ENCODE measurements around the gene LY6G6F. TPM values are rescaled to one million over a fixed set of nuclear protein-coding genes. Genes with fewer than 3 reads are reported as not detected.

LY6G6F gene
- total and polyA plus RNA-seq, 2 of the 13 experiments (the other 11 are each of a cell fraction or from before 2014, with no cell fraction given) = not detected

DNA sequence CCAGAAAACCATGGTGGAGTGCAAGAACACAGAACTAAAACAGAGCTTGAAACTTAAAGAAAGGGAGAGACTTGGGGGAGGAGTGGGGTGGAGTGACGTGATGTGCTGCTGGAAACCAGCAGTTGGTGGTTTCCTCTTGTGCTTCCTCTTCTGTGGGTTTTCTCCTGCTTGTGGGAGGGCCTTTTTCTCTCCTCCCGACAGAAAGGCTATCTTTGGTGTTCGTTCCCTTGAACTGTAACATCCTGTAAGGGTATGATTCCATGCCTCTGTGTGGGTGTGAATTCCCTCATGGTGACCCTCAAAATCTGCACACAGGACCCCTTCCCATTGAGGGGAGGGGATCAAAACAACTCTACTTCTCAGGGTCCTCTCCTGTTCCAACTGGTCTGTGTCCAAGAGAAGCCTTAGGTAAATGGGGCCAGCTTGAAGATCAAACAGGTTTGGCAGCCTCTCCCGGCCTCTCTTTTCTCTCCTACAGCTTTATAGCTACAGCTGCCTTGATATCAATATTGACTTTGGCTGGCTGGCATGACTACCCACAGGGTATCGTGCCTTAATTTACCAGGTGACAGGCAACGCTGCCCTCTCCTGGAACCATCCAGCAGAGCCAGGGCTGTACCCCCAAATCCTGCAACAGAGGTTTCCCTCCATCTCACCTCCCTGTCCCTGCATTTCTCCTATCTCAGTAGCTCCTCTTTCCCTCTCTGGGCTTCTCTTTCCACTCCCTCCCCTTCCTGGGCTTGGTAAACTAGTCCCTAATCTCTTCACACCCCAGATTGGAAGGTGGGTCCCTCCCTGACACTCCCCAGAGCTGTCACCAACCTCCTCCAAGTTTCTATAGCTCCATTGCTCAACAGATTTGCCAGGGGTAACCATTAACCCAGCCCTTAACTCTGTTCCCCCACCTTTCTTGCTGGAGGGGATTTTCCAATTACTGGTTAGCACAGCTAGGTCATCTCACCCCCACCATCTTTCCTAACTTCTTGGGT, 31.6 kb downstream of the LY6G6F start (continued):
- TF ChIP-seq, protein P1, sequence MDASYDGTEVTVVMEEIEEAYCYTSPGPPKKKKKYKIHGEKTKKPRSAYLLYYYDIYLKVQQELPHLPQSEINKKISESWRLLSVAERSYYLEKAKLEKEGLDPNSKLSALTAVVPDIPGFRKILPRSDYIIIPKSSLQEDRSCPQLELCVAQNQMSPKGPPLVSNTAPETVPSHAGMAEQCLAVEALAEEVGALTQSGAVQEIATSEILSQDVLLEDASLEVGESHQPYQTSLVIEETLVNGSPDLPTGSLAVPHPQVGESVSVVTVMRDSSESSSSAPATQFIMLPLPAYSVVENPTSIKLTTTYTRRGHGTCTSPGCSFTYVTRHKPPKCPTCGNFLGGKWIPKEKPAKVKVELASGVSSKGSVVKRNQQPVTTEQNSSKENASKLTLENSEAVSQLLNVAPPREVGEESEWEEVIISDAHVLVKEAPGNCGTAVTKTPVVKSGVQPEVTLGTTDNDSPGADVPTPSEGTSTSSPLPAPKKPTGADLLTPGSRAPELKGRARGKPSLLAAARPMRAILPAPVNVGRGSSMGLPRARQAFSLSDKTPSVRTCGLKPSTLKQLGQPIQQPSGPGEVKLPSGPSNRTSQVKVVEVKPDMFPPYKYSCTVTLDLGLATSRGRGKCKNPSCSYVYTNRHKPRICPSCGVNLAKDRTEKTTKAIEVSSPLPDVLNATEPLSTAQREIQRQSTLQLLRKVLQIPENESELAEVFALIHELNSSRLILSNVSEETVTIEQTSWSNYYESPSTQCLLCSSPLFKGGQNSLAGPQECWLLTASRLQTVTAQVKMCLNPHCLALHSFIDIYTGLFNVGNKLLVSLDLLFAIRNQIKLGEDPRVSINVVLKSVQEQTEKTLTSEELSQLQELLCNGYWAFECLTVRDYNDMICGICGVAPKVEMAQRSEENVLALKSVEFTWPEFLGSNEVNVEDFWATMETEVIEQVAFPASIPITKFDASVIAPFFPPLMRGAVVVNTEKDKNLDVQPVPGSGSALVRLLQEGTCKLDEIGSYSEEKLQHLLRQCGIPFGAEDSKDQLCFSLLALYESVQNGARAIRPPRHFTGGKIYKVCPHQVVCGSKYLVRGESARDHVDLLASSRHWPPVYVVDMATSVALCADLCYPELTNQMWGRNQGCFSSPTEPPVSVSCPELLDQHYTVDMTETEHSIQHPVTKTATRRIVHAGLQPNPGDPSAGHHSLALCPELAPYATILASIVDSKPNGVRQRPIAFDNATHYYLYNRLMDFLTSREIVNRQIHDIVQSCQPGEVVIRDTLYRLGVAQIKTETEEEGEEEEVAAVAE (CRISPR knock-in tag; IDR thresholded peaks at IDR 0.05; ENCODE audit: borderline replicate concordance) = 0 out of 2 replicates have a peak, but pooled peaks have one; percentile 63
- TF ChIP-seq ZNF562 (CRISPR knock-in tag; IDR thresholded peaks at IDR 0.05; ENCODE audit: borderline replicate concordance) (no peak), NBN (conservative IDR thresholded peaks at IDR 0.05) (no peak), ZFP41 (CRISPR knock-in tag; IDR thresholded peaks at IDR 0.05; ENCODE audit: borderline replicate concordance) (no peak), ZNF841 (CRISPR knock-in tag; IDR thresholded peaks at IDR 0.05; ENCODE audit: borderline replicate concordance) (no peak), ZNF703 (CRISPR knock-in tag; IDR thresholded peaks at IDR 0.05; ENCODE audit: borderline replicate concordance) (no peak; the same call in 1 of the 2 replicates), ZMAT3 (CRISPR knock-in tag; conservative IDR thresholded peaks at IDR 0.05) (no peak; the same call in 1 of the 2 replicates), ZNF788 (CRISPR knock-in tag; IDR thresholded peaks at IDR 0.05; ENCODE audit: borderline replicate concordance) (peak; percentile 81; the same call in 1 of the 2 replicates), ZNF777 (CRISPR knock-in tag; IDR thresholded peaks at IDR 0.05) (no peak), ZNF30 (CRISPR knock-in tag; IDR thresholded peaks at IDR 0.05) (no peak), ZNF350 (CRISPR knock-in tag; IDR thresholded peaks at IDR 0.05; ENCODE audit: borderline replicate concordance, low read depth) (no peak)
- TF ChIP-seq, protein P2, sequence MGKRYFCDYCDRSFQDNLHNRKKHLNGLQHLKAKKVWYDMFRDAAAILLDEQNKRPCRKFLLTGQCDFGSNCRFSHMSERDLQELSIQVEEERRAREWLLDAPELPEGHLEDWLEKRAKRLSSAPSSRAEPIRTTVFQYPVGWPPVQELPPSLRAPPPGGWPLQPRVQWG (CRISPR knock-in tag; IDR thresholded peaks at IDR 0.05; ENCODE audit: borderline replicate concordance, low read depth) = no peak; the same call in 1 of the 2 replicates
- TF ChIP-seq, protein P3, sequence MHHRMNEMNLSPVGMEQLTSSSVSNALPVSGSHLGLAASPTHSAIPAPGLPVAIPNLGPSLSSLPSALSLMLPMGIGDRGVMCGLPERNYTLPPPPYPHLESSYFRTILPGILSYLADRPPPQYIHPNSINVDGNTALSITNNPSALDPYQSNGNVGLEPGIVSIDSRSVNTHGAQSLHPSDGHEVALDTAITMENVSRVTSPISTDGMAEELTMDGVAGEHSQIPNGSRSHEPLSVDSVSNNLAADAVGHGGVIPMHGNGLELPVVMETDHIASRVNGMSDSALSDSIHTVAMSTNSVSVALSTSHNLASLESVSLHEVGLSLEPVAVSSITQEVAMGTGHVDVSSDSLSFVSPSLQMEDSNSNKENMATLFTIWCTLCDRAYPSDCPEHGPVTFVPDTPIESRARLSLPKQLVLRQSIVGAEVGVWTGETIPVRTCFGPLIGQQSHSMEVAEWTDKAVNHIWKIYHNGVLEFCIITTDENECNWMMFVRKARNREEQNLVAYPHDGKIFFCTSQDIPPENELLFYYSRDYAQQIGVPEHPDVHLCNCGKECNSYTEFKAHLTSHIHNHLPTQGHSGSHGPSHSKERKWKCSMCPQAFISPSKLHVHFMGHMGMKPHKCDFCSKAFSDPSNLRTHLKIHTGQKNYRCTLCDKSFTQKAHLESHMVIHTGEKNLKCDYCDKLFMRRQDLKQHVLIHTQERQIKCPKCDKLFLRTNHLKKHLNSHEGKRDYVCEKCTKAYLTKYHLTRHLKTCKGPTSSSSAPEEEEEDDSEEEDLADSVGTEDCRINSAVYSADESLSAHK (CRISPR knock-in tag; IDR thresholded peaks at IDR 0.05; ENCODE audit: borderline replicate concordance) = peak; percentile 62; the same call in 1 of the 2 replicates
- TF ChIP-seq, protein P4, sequence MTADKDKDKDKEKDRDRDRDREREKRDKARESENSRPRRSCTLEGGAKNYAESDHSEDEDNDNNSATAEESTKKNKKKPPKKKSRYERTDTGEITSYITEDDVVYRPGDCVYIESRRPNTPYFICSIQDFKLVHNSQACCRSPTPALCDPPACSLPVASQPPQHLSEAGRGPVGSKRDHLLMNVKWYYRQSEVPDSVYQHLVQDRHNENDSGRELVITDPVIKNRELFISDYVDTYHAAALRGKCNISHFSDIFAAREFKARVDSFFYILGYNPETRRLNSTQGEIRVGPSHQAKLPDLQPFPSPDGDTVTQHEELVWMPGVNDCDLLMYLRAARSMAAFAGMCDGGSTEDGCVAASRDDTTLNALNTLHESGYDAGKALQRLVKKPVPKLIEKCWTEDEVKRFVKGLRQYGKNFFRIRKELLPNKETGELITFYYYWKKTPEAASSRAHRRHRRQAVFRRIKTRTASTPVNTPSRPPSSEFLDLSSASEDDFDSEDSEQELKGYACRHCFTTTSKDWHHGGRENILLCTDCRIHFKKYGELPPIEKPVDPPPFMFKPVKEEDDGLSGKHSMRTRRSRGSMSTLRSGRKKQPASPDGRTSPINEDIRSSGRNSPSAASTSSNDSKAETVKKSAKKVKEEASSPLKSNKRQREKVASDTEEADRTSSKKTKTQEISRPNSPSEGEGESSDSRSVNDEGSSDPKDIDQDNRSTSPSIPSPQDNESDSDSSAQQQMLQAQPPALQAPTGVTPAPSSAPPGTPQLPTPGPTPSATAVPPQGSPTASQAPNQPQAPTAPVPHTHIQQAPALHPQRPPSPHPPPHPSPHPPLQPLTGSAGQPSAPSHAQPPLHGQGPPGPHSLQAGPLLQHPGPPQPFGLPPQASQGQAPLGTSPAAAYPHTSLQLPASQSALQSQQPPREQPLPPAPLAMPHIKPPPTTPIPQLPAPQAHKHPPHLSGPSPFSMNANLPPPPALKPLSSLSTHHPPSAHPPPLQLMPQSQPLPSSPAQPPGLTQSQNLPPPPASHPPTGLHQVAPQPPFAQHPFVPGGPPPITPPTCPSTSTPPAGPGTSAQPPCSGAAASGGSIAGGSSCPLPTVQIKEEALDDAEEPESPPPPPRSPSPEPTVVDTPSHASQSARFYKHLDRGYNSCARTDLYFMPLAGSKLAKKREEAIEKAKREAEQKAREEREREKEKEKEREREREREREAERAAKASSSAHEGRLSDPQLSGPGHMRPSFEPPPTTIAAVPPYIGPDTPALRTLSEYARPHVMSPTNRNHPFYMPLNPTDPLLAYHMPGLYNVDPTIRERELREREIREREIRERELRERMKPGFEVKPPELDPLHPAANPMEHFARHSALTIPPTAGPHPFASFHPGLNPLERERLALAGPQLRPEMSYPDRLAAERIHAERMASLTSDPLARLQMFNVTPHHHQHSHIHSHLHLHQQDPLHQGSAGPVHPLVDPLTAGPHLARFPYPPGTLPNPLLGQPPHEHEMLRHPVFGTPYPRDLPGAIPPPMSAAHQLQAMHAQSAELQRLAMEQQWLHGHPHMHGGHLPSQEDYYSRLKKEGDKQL (CRISPR knock-in tag; IDR thresholded peaks at IDR 0.05; ENCODE audit: low read depth) = peak; percentile 99
